ENCODE data around the gene FGF19.

GRCh38 chr11:69686452-69686851 is 17.4 kb downstream of the FGF19 start:
- TF ChIP-seq CTCF (IDR thresholded peaks at IDR 0.05) = no peak
- no peak for TF ChIP-seq POLR2A (IDR thresholded peaks at IDR 0.05)

All from body of pancreas (tissue), 4 donors.